HL-60 (cell line): ENCODE measurements around the gene CBY1.
A peak's percentile ranks its signal among the peaks of the same experiment; 100 is the strongest.

ENCODE experiments used
- DNase-seq, 2 experiments: peaks; one replicate each; pipeline ENCODE4 v3.0.0-alpha.2; 2010 to 2020; ENCODE audit warnings: low read depth in 1 of 2, low spot score in 1 of 2
- H3K27ac ChIP-seq: fragments of 250-450 bp; sonication (Bioruptor Pico); replicated peaks from 2 replicates; pipeline ENCODE4 v1.5.1; 2020; ENCODE audit warnings: mild to moderate bottlenecking, moderate library complexity
- H3K27me3 ChIP-seq: fragments of 250-450 bp; sonication (Bioruptor Pico); 2 replicates; pipeline ENCODE4 v1.5.1; 2021; ENCODE audit warnings: mild to moderate bottlenecking, moderate library complexity; ENCODE audit not compliant: insufficient read depth, poor library complexity, severe bottlenecking
- H3K4me3 ChIP-seq: replicated peaks from 2 replicates; pipeline ENCODE4 v1.5.1; 2011; ENCODE audit warnings: mild to moderate bottlenecking, control low read depth, low read length; ENCODE audit not compliant: insufficient read depth
- GABPA ChIP-seq: IDR thresholded peaks from 2 replicates; pipeline ENCODE4 v1.6.1; 2012; ENCODE audit warnings: low read depth
- POLR2AphosphoS5 ChIP-seq: IDR thresholded peaks from 2 replicates; pipeline ENCODE4 v1.6.1; 2012; ENCODE audit warnings: low read depth
- SPI1 ChIP-seq: IDR thresholded peaks from 2 replicates; pipeline ENCODE4 v1.6.1; 2012; ENCODE audit warnings: low read depth, mild to moderate bottlenecking, borderline replicate concordance
- TF ChIP-seq, protein P1 (sequence below): IDR thresholded peaks from 2 replicates; pipeline ENCODE4 v1.6.1; 2012; ENCODE audit warnings: low read depth; ENCODE audit not compliant: insufficient replicate concordance
- TF ChIP-seq, protein P2 (sequence below): IDR thresholded peaks from one replicate; pipeline ENCODE4 v1.5.1; 2011; ENCODE audit warnings: low read length, control low read depth, inconsistent platforms; ENCODE audit not compliant: insufficient read depth

The CBY1 gene

DNA sequence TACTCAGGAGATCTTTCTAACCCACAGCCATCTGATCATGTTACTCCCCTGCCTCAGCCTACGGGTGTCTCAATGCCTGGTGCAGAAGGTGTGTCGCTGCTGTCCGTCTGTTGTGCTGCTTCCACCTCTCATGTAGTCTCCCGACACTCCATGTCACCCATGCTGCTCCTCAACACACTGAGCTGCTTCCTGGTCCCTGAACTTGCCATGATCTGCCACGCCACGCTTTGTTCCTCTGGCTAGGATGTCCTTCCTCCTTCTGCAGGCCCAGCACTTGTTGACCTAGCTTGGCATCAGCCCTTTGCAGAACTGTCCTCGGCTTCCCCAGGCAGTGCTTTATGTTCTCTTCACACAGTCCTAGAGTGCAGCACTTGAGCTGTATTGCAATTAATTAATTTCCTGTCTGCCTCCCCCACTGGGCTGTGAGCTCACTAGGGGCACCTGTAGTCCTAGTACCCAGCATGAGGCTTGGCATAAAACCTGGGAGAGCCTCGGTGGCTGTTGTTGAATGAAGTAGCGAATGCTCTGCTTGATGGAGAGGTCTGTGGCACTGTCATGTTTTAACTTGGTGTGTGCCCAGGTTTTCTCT, 58.8 kb downstream of the CBY1 start:
- no peak for TF ChIP-seq SPI1
- TF ChIP-seq POLR2AphosphoS5 = no peak
- TF ChIP-seq, protein P1, sequence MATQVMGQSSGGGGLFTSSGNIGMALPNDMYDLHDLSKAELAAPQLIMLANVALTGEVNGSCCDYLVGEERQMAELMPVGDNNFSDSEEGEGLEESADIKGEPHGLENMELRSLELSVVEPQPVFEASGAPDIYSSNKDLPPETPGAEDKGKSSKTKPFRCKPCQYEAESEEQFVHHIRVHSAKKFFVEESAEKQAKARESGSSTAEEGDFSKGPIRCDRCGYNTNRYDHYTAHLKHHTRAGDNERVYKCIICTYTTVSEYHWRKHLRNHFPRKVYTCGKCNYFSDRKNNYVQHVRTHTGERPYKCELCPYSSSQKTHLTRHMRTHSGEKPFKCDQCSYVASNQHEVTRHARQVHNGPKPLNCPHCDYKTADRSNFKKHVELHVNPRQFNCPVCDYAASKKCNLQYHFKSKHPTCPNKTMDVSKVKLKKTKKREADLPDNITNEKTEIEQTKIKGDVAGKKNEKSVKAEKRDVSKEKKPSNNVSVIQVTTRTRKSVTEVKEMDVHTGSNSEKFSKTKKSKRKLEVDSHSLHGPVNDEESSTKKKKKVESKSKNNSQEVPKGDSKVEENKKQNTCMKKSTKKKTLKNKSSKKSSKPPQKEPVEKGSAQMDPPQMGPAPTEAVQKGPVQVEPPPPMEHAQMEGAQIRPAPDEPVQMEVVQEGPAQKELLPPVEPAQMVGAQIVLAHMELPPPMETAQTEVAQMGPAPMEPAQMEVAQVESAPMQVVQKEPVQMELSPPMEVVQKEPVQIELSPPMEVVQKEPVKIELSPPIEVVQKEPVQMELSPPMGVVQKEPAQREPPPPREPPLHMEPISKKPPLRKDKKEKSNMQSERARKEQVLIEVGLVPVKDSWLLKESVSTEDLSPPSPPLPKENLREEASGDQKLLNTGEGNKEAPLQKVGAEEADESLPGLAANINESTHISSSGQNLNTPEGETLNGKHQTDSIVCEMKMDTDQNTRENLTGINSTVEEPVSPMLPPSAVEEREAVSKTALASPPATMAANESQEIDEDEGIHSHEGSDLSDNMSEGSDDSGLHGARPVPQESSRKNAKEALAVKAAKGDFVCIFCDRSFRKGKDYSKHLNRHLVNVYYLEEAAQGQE = no peak
- TF ChIP-seq GABPA = no peak
- TF ChIP-seq, protein P2, sequence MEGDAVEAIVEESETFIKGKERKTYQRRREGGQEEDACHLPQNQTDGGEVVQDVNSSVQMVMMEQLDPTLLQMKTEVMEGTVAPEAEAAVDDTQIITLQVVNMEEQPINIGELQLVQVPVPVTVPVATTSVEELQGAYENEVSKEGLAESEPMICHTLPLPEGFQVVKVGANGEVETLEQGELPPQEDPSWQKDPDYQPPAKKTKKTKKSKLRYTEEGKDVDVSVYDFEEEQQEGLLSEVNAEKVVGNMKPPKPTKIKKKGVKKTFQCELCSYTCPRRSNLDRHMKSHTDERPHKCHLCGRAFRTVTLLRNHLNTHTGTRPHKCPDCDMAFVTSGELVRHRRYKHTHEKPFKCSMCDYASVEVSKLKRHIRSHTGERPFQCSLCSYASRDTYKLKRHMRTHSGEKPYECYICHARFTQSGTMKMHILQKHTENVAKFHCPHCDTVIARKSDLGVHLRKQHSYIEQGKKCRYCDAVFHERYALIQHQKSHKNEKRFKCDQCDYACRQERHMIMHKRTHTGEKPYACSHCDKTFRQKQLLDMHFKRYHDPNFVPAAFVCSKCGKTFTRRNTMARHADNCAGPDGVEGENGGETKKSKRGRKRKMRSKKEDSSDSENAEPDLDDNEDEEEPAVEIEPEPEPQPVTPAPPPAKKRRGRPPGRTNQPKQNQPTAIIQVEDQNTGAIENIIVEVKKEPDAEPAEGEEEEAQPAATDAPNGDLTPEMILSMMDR = no peak
- Histone ChIP-seq H3K27me3 (no peaks in the 10 kb centered on the region), H3K4me3 (no peak overlapping the region), H3K27ac (no peak overlapping the region)
- peak in 1 of 2 experiments; percentile 61 for DNase-seq

DNA sequence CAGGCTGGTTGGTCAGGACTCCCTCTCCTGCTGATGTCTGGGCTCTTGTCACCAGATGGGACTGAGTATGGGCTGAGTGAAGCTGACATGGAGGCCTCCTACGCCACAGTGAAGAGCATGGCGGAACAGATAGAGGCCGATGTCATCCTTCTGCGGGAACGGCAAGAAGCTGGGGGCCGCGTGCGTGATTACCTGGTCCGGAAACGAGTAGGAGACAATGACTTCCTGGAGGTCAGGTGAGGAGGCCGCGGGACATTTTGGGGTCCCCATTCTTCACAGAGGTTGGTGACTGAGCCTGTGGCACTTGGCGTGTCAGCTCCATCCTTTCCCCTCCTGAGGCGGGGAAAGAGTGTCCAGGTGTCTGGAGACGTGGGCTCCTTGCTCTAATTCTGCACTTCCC, 59.4 kb downstream of the CBY1 start:
- Histone ChIP-seq H3K4me3 (no peak overlapping the region), H3K27me3 (no peaks in the 10 kb centered on the region), H3K27ac (no peak overlapping the region)
- DNase-seq = no peak
- TF ChIP-seq, protein P1 = no peak
- TF ChIP-seq GABPA (no peak), POLR2AphosphoS5 (no peak), SPI1 (no peak)
- TF ChIP-seq, protein P2 = no peak

DNA sequence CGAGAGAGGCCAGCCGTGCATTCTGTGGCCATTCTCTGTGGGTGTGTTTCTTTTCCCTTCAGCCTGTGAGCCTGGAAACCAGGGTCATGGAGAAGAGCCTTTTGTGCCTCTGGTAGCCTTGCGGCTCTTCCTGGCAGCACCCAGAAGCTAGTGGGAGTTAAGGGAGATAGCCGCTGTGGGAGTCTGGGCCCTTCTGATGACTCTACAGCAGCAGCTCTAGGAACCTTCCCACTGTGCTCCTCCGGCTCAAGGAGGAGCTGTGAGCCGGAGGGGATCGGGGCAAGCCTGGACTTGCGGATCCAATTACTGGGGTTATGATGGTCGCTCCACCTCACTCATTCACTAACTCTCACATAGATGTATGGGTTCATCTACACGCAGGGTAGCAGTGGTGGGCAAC, 59.8 kb downstream of the CBY1 start:
- no peak for DNase-seq
- Histone ChIP-seq H3K4me3 (no peak overlapping the region), H3K27me3 (no peaks in the 10 kb centered on the region), H3K27ac (no peak overlapping the region)
- no peak for TF ChIP-seq SPI1
- TF ChIP-seq, protein P2 = no peak
- TF ChIP-seq, protein P1 = no peak
- TF ChIP-seq POLR2AphosphoS5 = no peak
- no peak for TF ChIP-seq GABPA
